ENCODE results near the gene CEP162.
"Not testable (repeated sequence)": the region's sequence is repeated elsewhere in the genome, so short reads cannot be mapped to it uniquely, and the experiment has no call there.

Gene CEP162

GRCh38 chr6:84253380-84253779, 25.9 kb upstream of the CEP162 start:
- no peak overlapping the region for H3K27ac ChIP-seq
- TF ChIP-seq ZFX (IDR thresholded peaks at IDR 0.05), result no peak
- TF ChIP-seq, protein P1, sequence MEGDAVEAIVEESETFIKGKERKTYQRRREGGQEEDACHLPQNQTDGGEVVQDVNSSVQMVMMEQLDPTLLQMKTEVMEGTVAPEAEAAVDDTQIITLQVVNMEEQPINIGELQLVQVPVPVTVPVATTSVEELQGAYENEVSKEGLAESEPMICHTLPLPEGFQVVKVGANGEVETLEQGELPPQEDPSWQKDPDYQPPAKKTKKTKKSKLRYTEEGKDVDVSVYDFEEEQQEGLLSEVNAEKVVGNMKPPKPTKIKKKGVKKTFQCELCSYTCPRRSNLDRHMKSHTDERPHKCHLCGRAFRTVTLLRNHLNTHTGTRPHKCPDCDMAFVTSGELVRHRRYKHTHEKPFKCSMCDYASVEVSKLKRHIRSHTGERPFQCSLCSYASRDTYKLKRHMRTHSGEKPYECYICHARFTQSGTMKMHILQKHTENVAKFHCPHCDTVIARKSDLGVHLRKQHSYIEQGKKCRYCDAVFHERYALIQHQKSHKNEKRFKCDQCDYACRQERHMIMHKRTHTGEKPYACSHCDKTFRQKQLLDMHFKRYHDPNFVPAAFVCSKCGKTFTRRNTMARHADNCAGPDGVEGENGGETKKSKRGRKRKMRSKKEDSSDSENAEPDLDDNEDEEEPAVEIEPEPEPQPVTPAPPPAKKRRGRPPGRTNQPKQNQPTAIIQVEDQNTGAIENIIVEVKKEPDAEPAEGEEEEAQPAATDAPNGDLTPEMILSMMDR (conservative IDR thresholded peaks at IDR 0.05), result no peak

- TF ChIP-seq, protein P1 (conservative IDR thresholded peaks at IDR 0.05), result no peak
- no peak for TF ChIP-seq ZFX (IDR thresholded peaks at IDR 0.05)
- no peak overlapping the region for H3K27ac ChIP-seq
Observed at GRCh38 chr6:84251891-84252539, 24.6 kb upstream of the CEP162 start.

- H3K27ac ChIP-seq, result no peak overlapping the region
- TF ChIP-seq, protein P1 (conservative IDR thresholded peaks at IDR 0.05), result no peak
- TF ChIP-seq ZFX (IDR thresholded peaks at IDR 0.05), result no peak
Observed at GRCh38 chr6:84249724-84250123, 22.3 kb upstream of the CEP162 start.

DNA sequence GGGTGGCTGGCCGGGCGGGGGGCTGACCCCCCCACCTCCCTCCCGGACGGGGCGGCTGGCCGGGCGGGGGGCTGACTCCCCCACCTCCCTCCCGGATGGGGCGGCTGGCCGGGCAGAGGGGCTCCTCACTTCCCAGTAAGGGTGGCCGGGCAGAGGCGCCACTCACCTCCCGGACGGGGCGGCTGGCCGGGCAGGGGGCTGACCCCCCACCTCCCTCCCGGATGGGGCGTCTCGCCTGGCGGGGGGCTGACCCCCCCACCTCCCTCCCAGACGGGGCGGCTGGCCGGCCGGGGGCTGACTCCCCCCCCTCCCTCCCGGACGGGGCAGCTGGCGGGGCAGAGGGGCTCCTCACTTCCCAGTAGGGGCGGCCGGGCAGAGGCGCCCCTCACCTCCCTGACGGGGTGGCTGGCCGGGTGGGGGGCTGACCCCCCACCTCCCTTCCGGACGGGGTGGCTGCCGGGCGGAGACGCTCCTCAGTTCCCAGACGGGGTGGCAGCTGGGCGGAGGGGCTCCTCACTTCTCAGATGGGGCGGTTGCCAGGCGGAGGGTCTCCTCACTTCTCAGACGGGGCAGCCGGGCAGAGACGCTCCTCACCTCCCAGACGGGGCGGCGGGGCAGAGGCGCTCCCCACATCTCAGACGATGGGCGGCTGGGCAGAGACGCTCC, 17.1 kb upstream of the CEP162 start:
- H3K27ac ChIP-seq, result not testable (repeated sequence)

GRCh38 chr6:84243240-84243639, 15.8 kb upstream of the CEP162 start:
- H3K27ac ChIP-seq, result no peak overlapping the region
- TF ChIP-seq ZFX (IDR thresholded peaks at IDR 0.05), result no peak
- TF ChIP-seq, protein P1 (conservative IDR thresholded peaks at IDR 0.05), result peak; percentile 11; the same call in 1 of the 2 replicates

DNA sequence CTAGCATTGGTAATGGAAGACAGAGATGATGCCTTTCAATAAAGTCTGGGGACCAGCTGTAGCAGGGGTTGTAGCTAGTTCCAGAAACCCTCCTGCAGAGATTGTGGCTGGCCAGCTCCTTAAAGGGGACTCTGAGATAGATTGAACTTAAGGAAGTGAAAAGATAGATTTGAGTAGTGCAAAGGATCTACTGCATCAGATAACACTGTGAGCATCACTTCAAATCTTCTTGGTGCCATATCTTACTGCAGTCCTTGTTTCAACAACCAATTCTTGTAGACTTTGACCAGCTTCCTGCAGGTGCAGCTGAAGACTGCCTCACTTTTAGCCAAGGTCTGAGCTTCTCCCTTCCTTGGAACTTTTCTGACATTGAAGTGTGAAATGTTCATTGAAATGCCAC, 14.8 kb upstream of the CEP162 start:
- TF ChIP-seq, protein P1 (conservative IDR thresholded peaks at IDR 0.05), result no peak
- TF ChIP-seq ZFX (IDR thresholded peaks at IDR 0.05), result no peak
- H3K27ac ChIP-seq, result no peak overlapping the region

- H3K27ac ChIP-seq, result no peak overlapping the region; the same call in 1 of the 2 replicates
- TF ChIP-seq ZFX (IDR thresholded peaks at IDR 0.05), result no peak
- TF ChIP-seq, protein P1 (conservative IDR thresholded peaks at IDR 0.05), result peak; percentile 49
Observed at GRCh38 chr6:84228198-84228543, 728 bp upstream of the CEP162 start.

DNA sequence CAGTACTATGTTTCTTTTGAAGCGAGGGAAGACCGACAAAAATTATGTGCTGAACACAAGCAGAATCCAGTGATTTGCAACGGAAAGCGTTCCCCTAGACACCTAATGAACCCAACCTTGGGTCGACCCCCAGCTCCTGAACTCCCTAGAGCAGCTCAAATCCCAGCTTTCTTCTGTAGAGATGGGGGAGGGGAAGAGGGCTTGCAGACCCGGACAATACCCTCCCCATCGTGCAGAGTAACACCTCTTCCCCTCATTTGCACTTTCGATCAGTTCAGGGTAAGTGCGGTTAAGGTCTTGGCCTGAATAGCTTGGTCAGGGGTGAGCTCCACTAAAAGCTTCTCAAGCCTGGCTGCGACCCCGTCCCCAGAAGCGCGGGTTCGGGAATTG, 404 bp downstream of the CEP162 start:
- TF ChIP-seq ZFX (IDR thresholded peaks at IDR 0.05), result no peak
- TF ChIP-seq, protein P1 (conservative IDR thresholded peaks at IDR 0.05), result no peak
- peak overlapping the region; percentile 58 for H3K27ac ChIP-seq

All from C4-2B (cell line).